Amygdala (tissue), 56 donors: ENCODE results near the gene TOPAZ1.

ENCODE experiments used
- DNase-seq, 56 donors: peaks; one replicate each; lab custom pipeline; 2025; lab: John Stamatoyannopoulos, UW

TOPAZ1 gene

GRCh38 chr3:44240061-44240460 is 1.6 kb upstream of the TOPAZ1 start:
- no peak for DNase-seq

- no peak for DNase-seq
Measured at GRCh38 chr3:44242721-44243120, 1.0 kb downstream of the TOPAZ1 start.

GRCh38 chr3:44248152-44248551 is 6.5 kb downstream of the TOPAZ1 start:
- DNase-seq = no peak

- no peak for DNase-seq
Measured at GRCh38 chr3:44252332-44252959, 10.8 kb downstream of the TOPAZ1 start.

- no peak for DNase-seq
Measured at GRCh38 chr3:44259404-44259803, 17.7 kb downstream of the TOPAZ1 start.

GRCh38 chr3:44264146-44264545 is 22.5 kb downstream of the TOPAZ1 start:
- DNase-seq = no peak

GRCh38 chr3:44265815-44266214 is 24.1 kb downstream of the TOPAZ1 start:
- DNase-seq = no peak

- DNase-seq = no peak
Measured at GRCh38 chr3:44272191-44272590, 30.5 kb downstream of the TOPAZ1 start.

GRCh38 chr3:44277925-44278324 is 36.2 kb downstream of the TOPAZ1 start:
- no peak for DNase-seq

- no peak for DNase-seq
Measured at GRCh38 chr3:44280077-44280476, 38.4 kb downstream of the TOPAZ1 start.

- DNase-seq = no peak
Measured at GRCh38 chr3:44280631-44281030, 38.9 kb downstream of the TOPAZ1 start.

GRCh38 chr3:44284949-44285348 is 43.3 kb downstream of the TOPAZ1 start:
- DNase-seq = no peak

- no peak for DNase-seq
Measured at GRCh38 chr3:44289882-44290462, 48.3 kb downstream of the TOPAZ1 start.

- no peak for DNase-seq
Measured at GRCh38 chr3:44292276-44292675, 50.6 kb downstream of the TOPAZ1 start.

GRCh38 chr3:44292947-44293346 is 51.3 kb downstream of the TOPAZ1 start:
- DNase-seq = no peak

- DNase-seq = no peak
Measured at GRCh38 chr3:44297255-44297654, 55.6 kb downstream of the TOPAZ1 start.

- DNase-seq = no peak
Measured at GRCh38 chr3:44301746-44302145, 60.1 kb downstream of the TOPAZ1 start.

- DNase-seq = no peak
Measured at GRCh38 chr3:44309500-44309899, 67.8 kb downstream of the TOPAZ1 start.

GRCh38 chr3:44318891-44319311 is 77.2 kb downstream of the TOPAZ1 start:
- no peak for DNase-seq

GRCh38 chr3:44321335-44321734 is 79.6 kb downstream of the TOPAZ1 start:
- no peak for DNase-seq

GRCh38 chr3:44323341-44323955 is 81.8 kb downstream of the TOPAZ1 start:
- peak in 31 of 56 donors; percentile 2 to 84 (median 11) for DNase-seq

GRCh38 chr3:44324584-44324983 is 82.9 kb downstream of the TOPAZ1 start:
- DNase-seq = no peak
